ENCODE results near the gene PCDHGA12.
A peak's percentile ranks its signal among the peaks of the same experiment; 100 is the strongest.

The PCDHGA12 gene

DNA sequence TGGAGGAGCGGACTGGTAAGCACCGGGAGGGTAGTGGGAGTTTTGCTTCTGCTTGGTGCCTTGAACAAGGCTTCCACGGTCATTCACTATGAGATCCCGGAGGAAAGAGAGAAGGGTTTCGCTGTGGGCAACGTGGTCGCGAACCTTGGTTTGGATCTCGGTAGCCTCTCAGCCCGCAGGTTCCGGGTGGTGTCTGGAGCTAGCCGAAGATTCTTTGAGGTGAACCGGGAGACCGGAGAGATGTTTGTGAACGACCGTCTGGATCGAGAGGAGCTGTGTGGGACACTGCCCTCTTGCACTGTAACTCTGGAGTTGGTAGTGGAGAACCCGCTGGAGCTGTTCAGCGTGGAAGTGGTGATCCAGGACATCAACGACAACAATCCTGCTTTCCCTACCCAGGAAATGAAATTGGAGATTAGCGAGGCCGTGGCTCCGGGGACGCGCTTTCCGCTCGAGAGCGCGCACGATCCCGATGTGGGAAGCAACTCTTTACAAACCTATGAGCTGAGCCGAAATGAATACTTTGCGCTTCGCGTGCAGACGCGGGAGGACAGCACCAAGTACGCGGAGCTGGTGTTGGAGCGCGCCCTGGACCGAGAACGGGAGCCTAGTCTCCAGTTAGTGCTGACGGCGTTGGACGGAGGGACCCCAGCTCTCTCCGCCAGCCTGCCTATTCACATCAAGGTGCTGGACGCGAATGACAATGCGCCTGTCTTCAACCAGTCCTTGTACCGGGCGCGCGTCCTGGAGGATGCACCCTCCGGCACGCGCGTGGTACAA is 46.0 kb downstream of the PCDHGA12 start:
- no peaks in the 10 kb centered on the region for H3K9me3 ChIP-seq (ENCODE audit: insufficient read depth, low read depth, low read length)
- peaks cover 8% of the 10 kb centered on the region; the same call in 1 of the 2 replicates for H3K4me1 ChIP-seq (ENCODE audit: insufficient read depth, low read length)
- H3K27ac ChIP-seq (ENCODE audit: low read depth, low read length), result no peak overlapping the region
- H3K27me3 ChIP-seq (ENCODE audit: insufficient read depth, low read length), result peaks cover 19% of the 10 kb centered on the region
- WGBS, result 10% methylated on average over 58 of the region's 58 CpGs
- H3K36me3 ChIP-seq (ENCODE audit: insufficient read depth, low read length), result no peaks in the 10 kb centered on the region
- H3K4me3 ChIP-seq (ENCODE audit: low read length), result peak overlapping the region; percentile 66
- H3K9ac ChIP-seq (ENCODE audit: low read depth, low read length), result peak overlapping the region; percentile 32; the same call in 1 of the 2 replicates

DNA sequence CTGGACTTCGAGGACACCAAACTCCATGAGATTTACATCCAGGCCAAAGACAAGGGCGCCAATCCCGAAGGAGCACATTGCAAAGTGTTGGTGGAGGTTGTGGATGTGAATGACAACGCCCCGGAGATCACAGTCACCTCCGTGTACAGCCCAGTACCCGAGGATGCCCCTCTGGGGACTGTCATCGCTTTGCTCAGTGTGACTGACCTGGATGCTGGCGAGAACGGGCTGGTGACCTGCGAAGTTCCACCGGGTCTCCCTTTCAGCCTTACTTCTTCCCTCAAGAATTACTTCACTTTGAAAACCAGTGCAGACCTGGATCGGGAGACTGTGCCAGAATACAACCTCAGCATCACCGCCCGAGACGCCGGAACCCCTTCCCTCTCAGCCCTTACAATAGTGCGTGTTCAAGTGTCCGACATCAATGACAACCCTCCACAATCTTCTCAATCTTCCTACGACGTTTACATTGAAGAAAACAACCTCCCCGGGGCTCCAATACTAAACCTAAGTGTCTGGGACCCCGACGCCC is 46.8 kb downstream of the PCDHGA12 start:
- Histone ChIP-seq H3K4me1 (ENCODE audit: insufficient read depth, low read length) (peaks cover 8% of the 10 kb centered on the region; the same call in 1 of the 2 replicates), H3K4me3 (ENCODE audit: low read length) (peak overlapping the region; percentile 66), H3K9ac (ENCODE audit: low read depth, low read length) (no peak overlapping the region), H3K27ac (ENCODE audit: low read depth, low read length) (no peak overlapping the region), H3K36me3 (ENCODE audit: insufficient read depth, low read length) (no peaks in the 10 kb centered on the region), H3K9me3 (ENCODE audit: insufficient read depth, low read depth, low read length) (no peaks in the 10 kb centered on the region), H3K27me3 (ENCODE audit: insufficient read depth, low read length) (peaks cover 19% of the 10 kb centered on the region)
- WGBS, result 91% methylated on average over 24 of the region's 24 CpGs

- Histone ChIP-seq H3K9ac (ENCODE audit: low read depth, low read length) (no peak overlapping the region), H3K27ac (ENCODE audit: low read depth, low read length) (no peak overlapping the region), H3K4me3 (ENCODE audit: low read length) (no peak overlapping the region; the same call in 1 of the 2 replicates), H3K27me3 (ENCODE audit: insufficient read depth, low read length) (peaks cover 19% of the 10 kb centered on the region), H3K4me1 (ENCODE audit: insufficient read depth, low read length) (peaks cover 8% of the 10 kb centered on the region; the same call in 1 of the 2 replicates), H3K36me3 (ENCODE audit: insufficient read depth, low read length) (no peaks in the 10 kb centered on the region), H3K9me3 (ENCODE audit: insufficient read depth, low read depth, low read length) (no peaks in the 10 kb centered on the region)
- whole genome bisulfite sequencing, result 94% methylated on average over 13 of the region's 13 CpGs
Observed at GRCh38 chr5:141477815-141478214, 47.5 kb downstream of the PCDHGA12 start.

DNA sequence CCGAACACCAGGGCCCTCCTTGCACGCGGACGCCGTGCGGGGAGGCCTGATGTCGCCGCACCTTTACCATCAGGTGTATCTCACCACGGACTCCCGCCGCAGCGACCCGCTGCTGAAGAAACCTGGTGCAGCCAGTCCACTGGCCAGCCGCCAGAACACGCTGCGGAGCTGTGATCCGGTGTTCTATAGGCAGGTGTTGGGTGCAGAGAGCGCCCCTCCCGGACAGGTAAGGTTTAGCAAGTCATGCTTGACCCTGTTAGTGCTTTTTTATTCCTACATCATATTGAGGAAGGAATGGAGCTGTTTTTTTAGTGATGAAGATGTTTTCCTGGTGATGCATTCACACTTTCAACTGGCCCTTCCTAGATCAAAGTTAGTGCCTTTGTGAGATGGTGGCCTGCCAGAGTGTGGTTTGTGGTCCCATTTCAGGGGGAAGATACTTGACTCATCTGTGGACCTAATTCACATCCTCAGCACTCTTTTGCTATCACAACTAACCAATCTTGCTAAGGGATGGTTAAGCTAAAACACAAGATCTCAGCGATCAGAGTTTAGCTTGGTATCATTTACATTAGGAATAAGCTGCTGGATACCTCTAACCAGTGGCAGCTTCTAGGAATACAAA is 48.1 kb downstream of the PCDHGA12 start:
- peaks cover 19% of the 10 kb centered on the region for H3K27me3 ChIP-seq (ENCODE audit: insufficient read depth, low read length)
- H3K4me1 ChIP-seq (ENCODE audit: insufficient read depth, low read length), result peaks cover 12% of the 10 kb centered on the region
- no peak overlapping the region; the same call in 1 of the 2 replicates for H3K4me3 ChIP-seq (ENCODE audit: low read length)
- H3K9me3 ChIP-seq (ENCODE audit: insufficient read depth, low read depth, low read length), result no peaks in the 10 kb centered on the region
- H3K9ac ChIP-seq (ENCODE audit: low read depth, low read length), result no peak overlapping the region
- WGBS, result 93% methylated on average over 20 of the region's 20 CpGs
- H3K36me3 ChIP-seq (ENCODE audit: insufficient read depth, low read length), result no peaks in the 10 kb centered on the region
- H3K27ac ChIP-seq (ENCODE audit: low read depth, low read length), result no peak overlapping the region

DNA sequence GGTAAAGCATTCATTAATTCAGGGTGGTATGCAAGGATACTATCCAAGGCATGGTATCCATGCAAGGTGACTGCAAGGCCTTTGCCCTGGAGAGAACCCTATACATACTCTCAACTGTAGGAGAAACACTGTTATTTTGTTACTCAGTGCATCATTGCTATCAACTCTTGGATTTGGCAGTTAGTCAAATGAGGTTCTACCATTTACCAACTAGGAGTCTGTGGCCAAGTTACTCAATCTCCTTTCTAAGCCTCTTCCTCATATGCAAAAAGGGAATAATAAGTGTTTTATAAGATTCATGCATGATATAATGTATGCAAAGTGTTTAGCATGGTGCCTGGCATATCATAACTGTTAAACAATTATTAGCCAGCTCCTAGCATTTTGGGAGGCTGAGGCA is 49.5 kb downstream of the PCDHGA12 start:
- Histone ChIP-seq H3K36me3 (ENCODE audit: insufficient read depth, low read length) (no peaks in the 10 kb centered on the region), H3K4me1 (ENCODE audit: insufficient read depth, low read length) (peaks cover 22% of the 10 kb centered on the region), H3K27ac (ENCODE audit: low read depth, low read length) (no peak overlapping the region), H3K4me3 (ENCODE audit: low read length) (no peak overlapping the region), H3K9ac (ENCODE audit: low read depth, low read length) (no peak overlapping the region), H3K27me3 (ENCODE audit: insufficient read depth, low read length) (peaks cover 19% of the 10 kb centered on the region), H3K9me3 (ENCODE audit: insufficient read depth, low read depth, low read length) (no peaks in the 10 kb centered on the region)
